Activated CD4-positive, alpha-beta T cell treated with anti-CD3 and anti-CD28 coated beads, Interleukin-2, Interleukin-6, amounts not matched to agents 100 ng/mL and 50 ng/mL, durations not matched to agents 16 hours and 8 hours (primary cell): ENCODE data around the gene KIF26B.

Experiments
- DNase-seq: peaks from one replicate; pipeline ENCODE4 v3.0.0-alpha.2; 2020

Gene KIF26B

GRCh38 chr1:245530937-245531336 lies 376.2 kb downstream of the KIF26B start:
- no peak for DNase-seq

GRCh38 chr1:245537992-245538391 lies 383.2 kb downstream of the KIF26B start:
- no peak for DNase-seq

- no peak for DNase-seq
Observed at GRCh38 chr1:245538671-245539070, 383.9 kb downstream of the KIF26B start.

GRCh38 chr1:245541369-245541768 lies 386.6 kb downstream of the KIF26B start:
- DNase-seq = no peak

- no peak for DNase-seq
Observed at GRCh38 chr1:245542365-245542764, 387.6 kb downstream of the KIF26B start.

- no peak for DNase-seq
Observed at GRCh38 chr1:245544236-245544635, 389.5 kb downstream of the KIF26B start.

GRCh38 chr1:245546875-245547274 lies 392.1 kb downstream of the KIF26B start:
- no peak for DNase-seq

- DNase-seq = no peak
Observed at GRCh38 chr1:245549996-245550719, 395.4 kb downstream of the KIF26B start.

GRCh38 chr1:245550720-245551043 lies 395.9 kb downstream of the KIF26B start:
- no peak for DNase-seq

GRCh38 chr1:245551536-245551935 lies 396.8 kb downstream of the KIF26B start:
- DNase-seq = no peak

- no peak for DNase-seq
Observed at GRCh38 chr1:245552331-245552730, 397.5 kb downstream of the KIF26B start.

GRCh38 chr1:245556057-245556456 lies 401.3 kb downstream of the KIF26B start:
- DNase-seq = no peak

GRCh38 chr1:245558069-245558468 lies 403.3 kb downstream of the KIF26B start:
- DNase-seq = no peak

GRCh38 chr1:245560316-245560859 lies 405.6 kb downstream of the KIF26B start:
- no peak for DNase-seq

GRCh38 chr1:245561665-245562234 lies 407.0 kb downstream of the KIF26B start:
- no peak for DNase-seq

GRCh38 chr1:245566134-245566533 lies 411.3 kb downstream of the KIF26B start:
- DNase-seq = no peak

- no peak for DNase-seq
Observed at GRCh38 chr1:245566952-245567351, 412.2 kb downstream of the KIF26B start.

- no peak for DNase-seq
Observed at GRCh38 chr1:245571815-245572294, 417.1 kb downstream of the KIF26B start.

- no peak for DNase-seq
Observed at GRCh38 chr1:245572709-245573108, 417.9 kb downstream of the KIF26B start.

GRCh38 chr1:245575710-245576109 lies 420.9 kb downstream of the KIF26B start:
- no peak for DNase-seq

GRCh38 chr1:245576323-245576722 lies 421.5 kb downstream of the KIF26B start:
- DNase-seq = no peak

- DNase-seq = no peak
Observed at GRCh38 chr1:245577191-245578157, 422.7 kb downstream of the KIF26B start.

GRCh38 chr1:245578308-245578707 lies 423.5 kb downstream of the KIF26B start:
- DNase-seq = no peak
